ENCODE results near the gene PAQR9. TPM values are rescaled to one million over a fixed set of nuclear protein-coding genes. Genes with fewer than 3 reads are reported as not detected.

Gene PAQR9
- total RNA-seq, 1 donor from 2014 or later: not detected

GRCh38 chr3:142929890-142930289 lies 33.6 kb downstream of the PAQR9 start:
- intact Hi-C loops (cut with DNase I): no loop called here
- H3K27me3 ChIP-seq (ENCODE audit: low read depth): no peaks in the 10 kb centered on the region

DNA sequence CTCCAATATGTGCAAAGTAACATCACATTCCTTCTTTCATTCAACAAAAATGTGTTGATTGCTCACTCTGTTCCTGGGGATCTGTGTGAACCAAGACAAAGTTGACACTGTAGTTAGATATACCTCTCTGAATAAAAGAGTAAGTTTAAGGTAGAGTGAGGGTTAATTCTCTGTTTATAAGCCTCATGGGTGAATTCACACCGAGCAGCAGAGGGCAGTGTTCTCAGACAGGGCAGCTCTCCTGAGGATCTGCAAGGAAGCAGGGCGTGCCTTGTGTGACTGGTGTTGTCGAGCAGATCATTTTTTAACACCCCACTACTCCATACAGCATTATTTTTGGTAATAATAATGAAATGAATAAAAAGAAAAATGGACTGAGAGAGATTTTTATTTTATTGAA lies 34.4 kb downstream of the PAQR9 start:
- TF ChIP-seq CTCF (IDR thresholded peaks at IDR 0.05): peak; percentile 37
- ATAC-seq: peak; percentile 51 to 66
- DNase-seq: peak; percentile 61

More at GRCh38 chr3:142929890-142930289, 33.6 kb downstream of the PAQR9 start:
- TF ChIP-seq CTCF (IDR thresholded peaks at IDR 0.05): no peak
- Histone ChIP-seq H3K4me1 (no peaks in the 10 kb centered on the region), H3K36me3 (no peaks in the 10 kb centered on the region), H3K9me3 (no peaks in the 10 kb centered on the region), H3K27ac (no peak overlapping the region), H3K4me3 (no peak overlapping the region)
- DNase-seq (no peak), ATAC-seq (no peak)

GRCh38 chr3:142926368-142926944 lies 37.0 kb downstream of the PAQR9 start:
- Histone ChIP-seq H3K27ac (no peak overlapping the region), H3K36me3 (no peaks in the 10 kb centered on the region), H3K4me1 (no peaks in the 10 kb centered on the region), H3K9me3 (no peaks in the 10 kb centered on the region), H3K4me3 (no peak overlapping the region), H3K27me3 (ENCODE audit: low read depth) (no peaks in the 10 kb centered on the region)
- no peak for DNase-seq
- ATAC-seq: no peak
- no peak for TF ChIP-seq CTCF (IDR thresholded peaks at IDR 0.05)
- intact Hi-C loops (cut with DNase I): no loop called here

More for the DNA sequence above, 34.4 kb downstream of the PAQR9 start:
- no peaks in the 10 kb centered on the region for H3K36me3 ChIP-seq
- H3K9me3 ChIP-seq: no peaks in the 10 kb centered on the region
- no peaks in the 10 kb centered on the region for H3K4me1 ChIP-seq
- intact Hi-C loops (cut with DNase I): no loop called here
- no peak overlapping the region for H3K4me3 ChIP-seq
- H3K27ac ChIP-seq: no peak overlapping the region
- H3K27me3 ChIP-seq (ENCODE audit: low read depth): no peaks in the 10 kb centered on the region

GRCh38 chr3:142925140-142925539 lies 38.3 kb downstream of the PAQR9 start:
- intact Hi-C loops (cut with DNase I): no loop called here
- TF ChIP-seq CTCF (IDR thresholded peaks at IDR 0.05): no peak
- Histone ChIP-seq H3K9me3 (no peaks in the 10 kb centered on the region), H3K27me3 (ENCODE audit: low read depth) (no peaks in the 10 kb centered on the region), H3K4me1 (no peaks in the 10 kb centered on the region), H3K27ac (no peak overlapping the region), H3K36me3 (no peaks in the 10 kb centered on the region), H3K4me3 (no peak overlapping the region)
- DNase-seq (no peak), ATAC-seq (no peak)

DNA sequence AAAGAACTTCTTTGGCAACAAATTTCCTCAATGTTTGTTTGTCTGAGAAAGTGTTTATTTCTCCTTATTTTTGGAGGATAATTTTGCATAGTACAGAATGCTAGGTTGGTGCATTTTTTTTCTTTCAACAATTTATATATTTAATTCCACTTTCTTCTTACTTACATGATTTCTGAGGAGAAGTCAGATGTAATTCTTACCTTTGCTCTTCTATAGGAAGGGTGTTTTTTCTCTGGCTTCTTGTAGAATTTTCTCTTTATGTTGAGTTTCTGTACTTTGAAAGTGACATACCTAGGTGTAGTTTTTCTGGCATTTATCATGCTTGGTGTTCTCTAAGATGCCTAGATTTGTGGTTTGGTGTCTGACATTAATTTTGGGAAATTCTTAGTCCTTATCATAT lies 39.8 kb downstream of the PAQR9 start:
- H3K4me3 ChIP-seq: no peak overlapping the region
- DNase-seq (no peak), ATAC-seq (no peak)
- intact Hi-C loops (cut with DNase I): no loop called here
- H3K36me3 ChIP-seq: no peaks in the 10 kb centered on the region
- H3K4me1 ChIP-seq: no peaks in the 10 kb centered on the region
- no peak for TF ChIP-seq CTCF (IDR thresholded peaks at IDR 0.05)
- H3K27me3 ChIP-seq (ENCODE audit: low read depth): no peaks in the 10 kb centered on the region
- H3K27ac ChIP-seq: no peak overlapping the region
- no peaks in the 10 kb centered on the region for H3K9me3 ChIP-seq
